Natural killer cell (primary cell): Measurements from ENCODE around the gene MTRFR. TPM values are rescaled to one million over a fixed set of nuclear protein-coding genes. Genes with fewer than 3 reads are reported as not detected.
"Not testable (repeated sequence)": the region's sequence is repeated elsewhere in the genome, so short reads cannot be mapped to it uniquely, and the experiment has no call there.

ENCODE experiments used
- ATAC-seq, 3 donors: fragments of 150-1000 bp in 2 of 3; fragments of 200-7000 bp in 1 of 3; cut with Tn5 transposase; 1 replicate in 1 of 3; 2 replicates in 2 of 3; pipeline ENCODE4 v1.10.0; 2021; ENCODE audit warnings: mild to moderate bottlenecking in 2 of 3, moderate library complexity in 2 of 3
- DNase-seq, 2 donors: peaks; one replicate each; pipeline versions ENCODE4 v3.0.0 to v3.0.0-alpha.2; 2013 to 2021; ENCODE audit warnings: mixed read lengths in 1 of 2
- H3K27ac ChIP-seq: one replicate; pipeline ENCODE4 v1.5.1; 2013; ENCODE audit warnings: mild to moderate bottlenecking, low read length
- H3K27me3 ChIP-seq: one replicate; pipeline ENCODE4 v1.6.1; 2013; ENCODE audit warnings: low read length; ENCODE audit not compliant: control insufficient read depth, insufficient read depth
- H3K36me3 ChIP-seq: one replicate; pipeline ENCODE4 v1.6.1; 2013; ENCODE audit warnings: low read length; ENCODE audit not compliant: control insufficient read depth, insufficient read depth
- H3K4me1 ChIP-seq: one replicate; pipeline ENCODE4 v1.6.1; 2013; ENCODE audit warnings: low read length; ENCODE audit not compliant: control insufficient read depth, insufficient read depth
- H3K4me3 ChIP-seq: one replicate; pipeline ENCODE4 v1.5.1; 2013; ENCODE audit warnings: low read length
- H3K9me3 ChIP-seq: one replicate; pipeline ENCODE4 v1.6.1; 2013; ENCODE audit warnings: low read length; ENCODE audit not compliant: control insufficient read depth, insufficient read depth
- H3K27ac Mint-ChIP-seq, 2 donors: one replicate each; pipeline ENCODE4 v1.8.0; 2022; ENCODE audit warnings: mild to moderate bottlenecking in 2 of 2, mixed read lengths in 2 of 2, moderate library complexity in 1 of 2
- H3K27me3 Mint-ChIP-seq, 2 donors: one replicate each; pipeline ENCODE4 v1.8.0; 2022; ENCODE audit warnings: low read depth in 2 of 2, mixed read lengths in 2 of 2
- H3K36me3 Mint-ChIP-seq: one replicate; pipeline ENCODE4 v1.8.0; 2022; ENCODE audit warnings: mixed read lengths
- H3K4me1 Mint-ChIP-seq, 2 donors: one replicate each; pipeline ENCODE4 v1.8.0; 2022; ENCODE audit warnings: mixed read lengths in 2 of 2
- H3K4me3 Mint-ChIP-seq: one replicate; pipeline ENCODE4 v1.8.0; 2022; ENCODE audit warnings: mild to moderate bottlenecking, moderate library complexity, mixed read lengths
- H3K9me3 Mint-ChIP-seq, 2 donors: one replicate each; pipeline ENCODE4 v1.8.0; 2022; ENCODE audit warnings: mixed read lengths in 2 of 2
- CTCF ChIP-seq: fragments of 200-600 bp; IDR thresholded peaks from one replicate; pipeline ENCODE4 v1.8.0; 2022; ENCODE audit warnings: antibody characterized with exemption
- WGBS: methylation state at CpG from one replicate; pipeline ENCODE4 v1.1.7; 2013; ENCODE audit warnings: missing lambda C conversion rate; ENCODE audit not compliant: insufficient coverage; 5-methylcytosine and 5-hydroxymethylcytosine counted together
- intact Hi-C: fragments of 100-400 bp; cut with micrococcal nuclease; formaldehyde crosslinking; loops from one replicate; pipeline ENCODE4 v1.14.2; 2022
- total RNA-seq, 4 donors: library from RNA; stranded (reverse); fragments of 120-200 nt in 1 of 4; gene quantifications; one replicate each; pipeline versions ENCODE4 v1.2.3 to v1.2.4, GENCODE V29; 2013 to 2022

The MTRFR gene
- total RNA-seq, 3 donors from 2014 or later (not counting 1 experiment from before 2014, with no cell fraction given): 16.2 to 18.5 (median 17.0) TPM

GRCh38 chr12:123200414-123200813, 32.8 kb upstream of the MTRFR start:
- WGBS: 80% methylated on average over 5 of the region's 7 CpGs
- peaks cover 39% of the 10 kb centered on the region for H3K36me3 ChIP-seq
- H3K4me3 Mint-ChIP-seq: no peak overlapping the region
- no peak for TF ChIP-seq CTCF
- DNase-seq: peak in 1 of 2 donors; percentile 9
- no peak overlapping the region for H3K27ac ChIP-seq
- no peaks in the 10 kb centered on the region for H3K9me3 ChIP-seq
- no peak overlapping the region for H3K4me3 ChIP-seq
- no peaks in the 10 kb centered on the region for H3K27me3 Mint-ChIP-seq
- H3K4me1 ChIP-seq: no peaks in the 10 kb centered on the region
- H3K27me3 ChIP-seq: no peaks in the 10 kb centered on the region
- ATAC-seq: no peak
- peak overlapping the region; percentile 30 to 57 for H3K27ac Mint-ChIP-seq
- intact Hi-C loops: no loop called here
- peaks cover 14% of the 10 kb centered on the region for H3K36me3 Mint-ChIP-seq
- no peaks in the 10 kb centered on the region for H3K9me3 Mint-ChIP-seq
- peaks cover 4 to 10% of the 10 kb centered on the region in 2 donors for H3K4me1 Mint-ChIP-seq

GRCh38 chr12:123206794-123207193, 26.4 kb upstream of the MTRFR start:
- H3K4me1 ChIP-seq, H3K27me3 Mint-ChIP-seq, H3K27ac Mint-ChIP-seq, ATAC-seq, H3K36me3 Mint-ChIP-seq, H3K9me3 Mint-ChIP-seq, H3K4me3 Mint-ChIP-seq, H3K27me3 ChIP-seq, DNase-seq, H3K4me3 ChIP-seq, intact Hi-C loops, H3K27ac ChIP-seq, H3K4me1 Mint-ChIP-seq, H3K9me3 ChIP-seq: not testable (repeated sequence)
- 100% methylated on average over 3 of the region's 3 CpGs for WGBS
- peaks cover 43% of the 10 kb centered on the region for H3K36me3 ChIP-seq

GRCh38 chr12:123207815-123208214, 25.4 kb upstream of the MTRFR start:
- H3K9me3 ChIP-seq, H3K4me3 ChIP-seq, H3K36me3 Mint-ChIP-seq, ATAC-seq, H3K27me3 Mint-ChIP-seq, H3K4me1 ChIP-seq, H3K27ac Mint-ChIP-seq, DNase-seq, H3K27me3 ChIP-seq, H3K27ac ChIP-seq, H3K4me3 Mint-ChIP-seq, H3K9me3 Mint-ChIP-seq, intact Hi-C loops, H3K4me1 Mint-ChIP-seq: not testable (repeated sequence)
- 96% methylated on average over 6 of the region's 7 CpGs for WGBS
- peaks cover 38% of the 10 kb centered on the region for H3K36me3 ChIP-seq

GRCh38 chr12:123223241-123223668, 10.0 kb upstream of the MTRFR start:
- H3K27me3 Mint-ChIP-seq: no peaks in the 10 kb centered on the region
- no peak for TF ChIP-seq CTCF
- ATAC-seq (peak; percentile 91 to 97 (median 93)), DNase-seq (peak; percentile 46 to 87)
- peak overlapping the region; percentile 79 to 92 for H3K27ac Mint-ChIP-seq
- Histone ChIP-seq H3K27ac (peak overlapping the region; percentile 77), H3K36me3 (peaks cover 17% of the 10 kb centered on the region), H3K27me3 (no peaks in the 10 kb centered on the region), H3K4me1 (peaks cover 16% of the 10 kb centered on the region), H3K4me3 (peak overlapping the region; percentile 7), H3K9me3 (no peaks in the 10 kb centered on the region)
- H3K9me3 Mint-ChIP-seq: no peaks in the 10 kb centered on the region
- peaks cover 17 to 20% of the 10 kb centered on the region in 2 donors for H3K4me1 Mint-ChIP-seq
- peaks cover 8% of the 10 kb centered on the region for H3K36me3 Mint-ChIP-seq
- 16% methylated on average over 11 of the region's 11 CpGs for WGBS
- intact Hi-C loops: loop anchor here (2.0 kb wide), 1 partner anchor 16 kb away; no protein-coding TSS in a partner anchor
- peak overlapping the region; percentile 60 for H3K4me3 Mint-ChIP-seq
